ENCODE results near the gene SPA17. TPM values are rescaled to one million over a fixed set of nuclear protein-coding genes. Genes with fewer than 3 reads are reported as not detected.

The SPA17 gene
- total RNA-seq, 1 experiment from 2014 or later: 22.9 TPM

- H3K27ac ChIP-seq (ENCODE audit: low read depth, low read length, poor library complexity, severe bottlenecking): no peak overlapping the region
- POLR2A ChIA-PET (ENCODE audit: low non-redundant PET): no interaction called here
- H3K4me3 ChIP-seq (ENCODE audit: low read depth, low read length, poor library complexity, severe bottlenecking): no peak overlapping the region
These were observed 29.1 kb upstream of the SPA17 start for GRCh38 chr11:124644426-124645280.

DNA sequence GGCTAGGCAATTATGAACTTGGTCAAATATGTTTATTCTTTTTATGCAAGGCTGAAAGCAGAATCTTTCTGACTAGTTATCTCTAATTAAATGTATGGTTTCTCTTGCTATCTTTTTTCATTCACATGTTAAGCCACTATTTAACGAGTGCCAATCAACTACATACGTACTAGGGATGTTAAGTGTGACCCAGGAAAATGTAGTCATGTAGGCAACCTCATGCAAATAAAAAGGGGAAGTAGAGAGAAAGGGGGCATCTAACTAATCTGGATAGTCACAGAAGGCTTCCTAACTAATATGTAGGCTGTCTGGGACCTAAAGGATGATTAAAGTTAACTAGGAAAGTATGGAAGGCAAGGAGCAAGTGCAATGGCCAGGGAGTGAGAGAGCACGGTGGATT lies 27.6 kb upstream of the SPA17 start:
- H3K9me3 ChIP-seq (ENCODE audit: low read depth, low read length, poor library complexity, severe bottlenecking): no peaks in the 10 kb centered on the region
- no peak for DNase-seq (ENCODE audit: low spot score)
- H3K4me3 ChIP-seq (ENCODE audit: low read depth, low read length, poor library complexity, severe bottlenecking): no peak overlapping the region
- TF ChIP-seq, protein P1, sequence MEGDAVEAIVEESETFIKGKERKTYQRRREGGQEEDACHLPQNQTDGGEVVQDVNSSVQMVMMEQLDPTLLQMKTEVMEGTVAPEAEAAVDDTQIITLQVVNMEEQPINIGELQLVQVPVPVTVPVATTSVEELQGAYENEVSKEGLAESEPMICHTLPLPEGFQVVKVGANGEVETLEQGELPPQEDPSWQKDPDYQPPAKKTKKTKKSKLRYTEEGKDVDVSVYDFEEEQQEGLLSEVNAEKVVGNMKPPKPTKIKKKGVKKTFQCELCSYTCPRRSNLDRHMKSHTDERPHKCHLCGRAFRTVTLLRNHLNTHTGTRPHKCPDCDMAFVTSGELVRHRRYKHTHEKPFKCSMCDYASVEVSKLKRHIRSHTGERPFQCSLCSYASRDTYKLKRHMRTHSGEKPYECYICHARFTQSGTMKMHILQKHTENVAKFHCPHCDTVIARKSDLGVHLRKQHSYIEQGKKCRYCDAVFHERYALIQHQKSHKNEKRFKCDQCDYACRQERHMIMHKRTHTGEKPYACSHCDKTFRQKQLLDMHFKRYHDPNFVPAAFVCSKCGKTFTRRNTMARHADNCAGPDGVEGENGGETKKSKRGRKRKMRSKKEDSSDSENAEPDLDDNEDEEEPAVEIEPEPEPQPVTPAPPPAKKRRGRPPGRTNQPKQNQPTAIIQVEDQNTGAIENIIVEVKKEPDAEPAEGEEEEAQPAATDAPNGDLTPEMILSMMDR (conservative IDR thresholded peaks at IDR 0.05; ENCODE audit: low read depth, low read length): no peak
- no peak for TF ChIP-seq EZH2 (IDR thresholded peaks at IDR 0.05; ENCODE audit: borderline replicate concordance, low read depth, low read length, poor library complexity, severe bottlenecking)
- CTCF ChIA-PET: no interaction called here
- POLR2A ChIA-PET (ENCODE audit: low non-redundant PET): no interaction called here
- H3K4me1 ChIP-seq (ENCODE audit: insufficient read depth, low read length, poor library complexity, severe bottlenecking): peaks cover 6% of the 10 kb centered on the region
- intact Hi-C loops (cut with micrococcal nuclease; ENCODE audit: unreplicated experiment): no loop called here
- H3K36me3 ChIP-seq (ENCODE audit: insufficient read depth, low read length, poor library complexity, severe bottlenecking): no peaks in the 10 kb centered on the region
- H3K27me3 ChIP-seq (replicated peaks; ENCODE audit: insufficient read depth, low read depth, low read length, poor library complexity): no peaks in the 10 kb centered on the region
- H3K27ac ChIP-seq (ENCODE audit: low read depth, low read length, poor library complexity, severe bottlenecking): no peak overlapping the region
- no TSS peak for BruUV-seq (replicated peaks)

More at GRCh38 chr11:124644426-124645280, 29.1 kb upstream of the SPA17 start:
- Histone ChIP-seq H3K9me3 (ENCODE audit: low read depth, low read length, poor library complexity, severe bottlenecking) (no peaks in the 10 kb centered on the region), H3K36me3 (ENCODE audit: insufficient read depth, low read length, poor library complexity, severe bottlenecking) (peaks cover 3% of the 10 kb centered on the region), H3K4me1 (ENCODE audit: insufficient read depth, low read length, poor library complexity, severe bottlenecking) (peaks cover 6% of the 10 kb centered on the region), H3K27me3 (replicated peaks; ENCODE audit: insufficient read depth, low read depth, low read length, poor library complexity) (no peaks in the 10 kb centered on the region)
- no peak for TF ChIP-seq EZH2 (IDR thresholded peaks at IDR 0.05; ENCODE audit: borderline replicate concordance, low read depth, low read length, poor library complexity, severe bottlenecking)
- TF ChIP-seq, protein P1 (conservative IDR thresholded peaks at IDR 0.05; ENCODE audit: low read depth, low read length): peak; percentile 98
- intact Hi-C loops (cut with micrococcal nuclease; ENCODE audit: unreplicated experiment): loop anchor here (1.0 kb wide), 2 partner anchors 193 to 223 kb away; no protein-coding TSS in a partner anchor
- CTCF ChIA-PET: interaction anchor here (0.6 to 1.3 kb wide), 4 partner anchors 113 to 232 kb away, joined by 3 to 4 read pairs (median 4); no protein-coding TSS in a partner anchor
- BruUV-seq (replicated peaks): no TSS peak
- DNase-seq (ENCODE audit: low spot score): peak; percentile 88

- no peaks in the 10 kb centered on the region for H3K9me3 ChIP-seq (ENCODE audit: low read depth, low read length, poor library complexity, severe bottlenecking)
- POLR2A ChIA-PET (ENCODE audit: low non-redundant PET): no interaction called here
- no peak for DNase-seq (ENCODE audit: low spot score)
- BruUV-seq (replicated peaks): no TSS peak
- peaks cover 6% of the 10 kb centered on the region for H3K4me1 ChIP-seq (ENCODE audit: insufficient read depth, low read length, poor library complexity, severe bottlenecking)
- H3K27ac ChIP-seq (ENCODE audit: low read depth, low read length, poor library complexity, severe bottlenecking): no peak overlapping the region
- TF ChIP-seq, protein P1 (conservative IDR thresholded peaks at IDR 0.05; ENCODE audit: low read depth, low read length): no peak
- no peak for TF ChIP-seq EZH2 (IDR thresholded peaks at IDR 0.05; ENCODE audit: borderline replicate concordance, low read depth, low read length, poor library complexity, severe bottlenecking)
- CTCF ChIA-PET: interaction anchor here (0.6 kb wide), 1 partner anchor 145 kb away, joined by 3 read pairs; no protein-coding TSS in a partner anchor
- no peaks in the 10 kb centered on the region for H3K27me3 ChIP-seq (replicated peaks; ENCODE audit: insufficient read depth, low read depth, low read length, poor library complexity)
- no peak overlapping the region for H3K4me3 ChIP-seq (ENCODE audit: low read depth, low read length, poor library complexity, severe bottlenecking)
- H3K36me3 ChIP-seq (ENCODE audit: insufficient read depth, low read length, poor library complexity, severe bottlenecking): no peaks in the 10 kb centered on the region
- intact Hi-C loops (cut with micrococcal nuclease; ENCODE audit: unreplicated experiment): no loop called here
These were observed 25.1 kb upstream of the SPA17 start for GRCh38 chr11:124648610-124649009.

All from A673 (cell line).